Measurements from ENCODE around the gene CCDC92B. TPM values are rescaled to one million over a fixed set of nuclear protein-coding genes. Genes with fewer than 3 reads are reported as not detected.
"Not testable (repeated sequence)": the region's sequence is repeated elsewhere in the genome, so short reads cannot be mapped to it uniquely, and the experiment has no call there.

Gene CCDC92B
- total RNA-seq, 2 experiments from 2014 or later, result 0.10 TPM; not detected in 1

GRCh38 chr17:2682176-2682938, 67.1 kb downstream of the CCDC92B start:
- H3K9me3 Mint-ChIP-seq, result no peaks in the 10 kb centered on the region
- peaks cover 52% of the 10 kb centered on the region for H3K36me3 Mint-ChIP-seq (ENCODE audit: low read depth)

GRCh38 chr17:2681650-2682049, 67.8 kb downstream of the CCDC92B start:
- no peak for DNase-seq
- POLR2A ChIA-PET, result no interaction called here
- no peak overlapping the region for H3K4me3 Mint-ChIP-seq
- H3K4me1 Mint-ChIP-seq, result no peaks in the 10 kb centered on the region
- H3K27ac Mint-ChIP-seq, result no peak overlapping the region
- no peaks in the 10 kb centered on the region for H3K9me3 Mint-ChIP-seq
- CTCF ChIA-PET, result no interaction called here
- H3K27me3 Mint-ChIP-seq, result no peaks in the 10 kb centered on the region
- peaks cover 57% of the 10 kb centered on the region for H3K36me3 Mint-ChIP-seq (ENCODE audit: low read depth)

More at GRCh38 chr17:2682176-2682938, 67.1 kb downstream of the CCDC92B start:
- no peak for DNase-seq
- Mint-ChIP-seq H3K27me3 (no peaks in the 10 kb centered on the region), H3K4me1 (no peaks in the 10 kb centered on the region), H3K27ac (no peak overlapping the region), H3K4me3 (no peak overlapping the region)
- ChIA-PET POLR2A (no interaction called here), CTCF (no interaction called here)

GRCh38 chr17:2680961-2681360, 68.5 kb downstream of the CCDC92B start:
- H3K36me3 Mint-ChIP-seq (ENCODE audit: low read depth), result peaks cover 61% of the 10 kb centered on the region
- POLR2A ChIA-PET, result no interaction called here
- no peak for DNase-seq

GRCh38 chr17:2679247-2679646, 70.2 kb downstream of the CCDC92B start:
- POLR2A ChIA-PET, DNase-seq, CTCF ChIA-PET, H3K27ac Mint-ChIP-seq, H3K4me1 Mint-ChIP-seq, H3K27me3 Mint-ChIP-seq, H3K9me3 Mint-ChIP-seq, H3K4me3 Mint-ChIP-seq: not testable (repeated sequence)
- H3K36me3 Mint-ChIP-seq (ENCODE audit: low read depth), result peaks cover 68% of the 10 kb centered on the region

More at GRCh38 chr17:2680961-2681360, 68.5 kb downstream of the CCDC92B start:
- Mint-ChIP-seq H3K4me3 (no peak overlapping the region), H3K9me3 (no peaks in the 10 kb centered on the region), H3K4me1 (no peaks in the 10 kb centered on the region), H3K27ac (no peak overlapping the region), H3K27me3 (no peaks in the 10 kb centered on the region)
- CTCF ChIA-PET, result no interaction called here

Other genes starting within 250 kb of the CCDC92B start
- gene METTL16, start 237.8 kb downstream of the CCDC92B start, total RNA-seq, result 10 to 100 TPM; 19.7 to 21.3 TPM
- 100 to 1,000 TPM; 183 to 186 TPM for gene PAFAH1B1, start 156.0 kb downstream of the CCDC92B start, total RNA-seq
- 10 to 100 TPM; 36.4 to 37.9 TPM for gene CLUH, start 37.9 kb downstream of the CCDC92B start, total RNA-seq
- gene RAP1GAP2, start 46.8 kb upstream of the CCDC92B start, total RNA-seq, result 10 to 100 TPM; 36.7 to 39.8 TPM

Measured in activated CD4-positive, alpha-beta memory T cell treated with anti-CD3 and anti-CD28 coated beads, Interleukin-2, amount 10 ng/mL, durations not matched to agents 7 days and 5 days (primary cell).